Measurements from ENCODE around the gene DSP. TPM values are rescaled to one million over a fixed set of nuclear protein-coding genes. Genes with fewer than 3 reads are reported as not detected.

Gene DSP, protein sequence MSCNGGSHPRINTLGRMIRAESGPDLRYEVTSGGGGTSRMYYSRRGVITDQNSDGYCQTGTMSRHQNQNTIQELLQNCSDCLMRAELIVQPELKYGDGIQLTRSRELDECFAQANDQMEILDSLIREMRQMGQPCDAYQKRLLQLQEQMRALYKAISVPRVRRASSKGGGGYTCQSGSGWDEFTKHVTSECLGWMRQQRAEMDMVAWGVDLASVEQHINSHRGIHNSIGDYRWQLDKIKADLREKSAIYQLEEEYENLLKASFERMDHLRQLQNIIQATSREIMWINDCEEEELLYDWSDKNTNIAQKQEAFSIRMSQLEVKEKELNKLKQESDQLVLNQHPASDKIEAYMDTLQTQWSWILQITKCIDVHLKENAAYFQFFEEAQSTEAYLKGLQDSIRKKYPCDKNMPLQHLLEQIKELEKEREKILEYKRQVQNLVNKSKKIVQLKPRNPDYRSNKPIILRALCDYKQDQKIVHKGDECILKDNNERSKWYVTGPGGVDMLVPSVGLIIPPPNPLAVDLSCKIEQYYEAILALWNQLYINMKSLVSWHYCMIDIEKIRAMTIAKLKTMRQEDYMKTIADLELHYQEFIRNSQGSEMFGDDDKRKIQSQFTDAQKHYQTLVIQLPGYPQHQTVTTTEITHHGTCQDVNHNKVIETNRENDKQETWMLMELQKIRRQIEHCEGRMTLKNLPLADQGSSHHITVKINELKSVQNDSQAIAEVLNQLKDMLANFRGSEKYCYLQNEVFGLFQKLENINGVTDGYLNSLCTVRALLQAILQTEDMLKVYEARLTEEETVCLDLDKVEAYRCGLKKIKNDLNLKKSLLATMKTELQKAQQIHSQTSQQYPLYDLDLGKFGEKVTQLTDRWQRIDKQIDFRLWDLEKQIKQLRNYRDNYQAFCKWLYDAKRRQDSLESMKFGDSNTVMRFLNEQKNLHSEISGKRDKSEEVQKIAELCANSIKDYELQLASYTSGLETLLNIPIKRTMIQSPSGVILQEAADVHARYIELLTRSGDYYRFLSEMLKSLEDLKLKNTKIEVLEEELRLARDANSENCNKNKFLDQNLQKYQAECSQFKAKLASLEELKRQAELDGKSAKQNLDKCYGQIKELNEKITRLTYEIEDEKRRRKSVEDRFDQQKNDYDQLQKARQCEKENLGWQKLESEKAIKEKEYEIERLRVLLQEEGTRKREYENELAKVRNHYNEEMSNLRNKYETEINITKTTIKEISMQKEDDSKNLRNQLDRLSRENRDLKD (N-terminal part only)
- polyA plus RNA-seq = 0.28 TPM in 1 of 2 replicates, not detected in the other

DNA sequence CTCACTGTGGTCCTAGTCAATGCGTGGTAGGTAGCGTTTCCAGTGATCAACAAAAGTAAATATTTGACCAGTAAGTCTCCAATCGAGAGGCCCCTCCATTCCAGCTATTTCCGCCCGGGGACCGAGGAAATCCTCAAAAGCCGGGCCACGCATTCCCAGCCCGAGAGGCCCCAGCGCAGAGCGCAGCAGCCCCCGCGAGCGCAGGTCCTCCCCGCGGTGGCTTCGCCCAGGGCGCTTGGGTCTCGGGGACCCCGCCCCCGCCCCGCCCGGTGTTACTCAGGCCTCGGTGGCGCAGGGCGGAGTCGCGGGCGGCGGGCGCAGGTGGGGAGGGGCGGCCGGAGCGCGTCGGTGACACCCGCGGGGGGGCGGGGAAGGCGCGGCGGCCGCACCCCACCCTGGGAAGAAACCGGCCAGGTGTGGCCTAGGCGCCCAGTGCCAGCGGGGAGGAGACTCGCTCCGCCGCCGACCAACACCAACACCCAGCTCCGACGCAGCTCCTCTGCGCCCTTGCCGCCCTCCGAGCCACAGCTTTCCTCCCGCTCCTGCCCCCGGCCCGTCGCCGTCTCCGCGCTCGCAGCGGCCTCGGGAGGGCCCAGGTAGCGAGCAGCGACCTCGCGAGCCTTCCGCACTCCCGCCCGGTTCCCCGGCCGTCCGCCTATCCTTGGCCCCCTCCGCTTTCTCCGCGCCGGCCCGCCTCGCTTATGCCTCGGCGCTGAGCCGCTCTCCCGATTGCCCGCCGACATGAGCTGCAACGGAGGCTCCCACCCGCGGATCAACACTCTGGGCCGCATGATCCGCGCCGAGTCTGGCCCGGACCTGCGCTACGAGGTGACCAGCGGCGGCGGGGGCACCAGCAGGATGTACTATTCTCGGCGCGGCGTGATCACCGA is at the start of gene DSP:
DSP (plus strand) TSS at position 497 of the 890 bp plus-strand sequence; CDS start at position 742, 245 bp downstream.

DNA sequence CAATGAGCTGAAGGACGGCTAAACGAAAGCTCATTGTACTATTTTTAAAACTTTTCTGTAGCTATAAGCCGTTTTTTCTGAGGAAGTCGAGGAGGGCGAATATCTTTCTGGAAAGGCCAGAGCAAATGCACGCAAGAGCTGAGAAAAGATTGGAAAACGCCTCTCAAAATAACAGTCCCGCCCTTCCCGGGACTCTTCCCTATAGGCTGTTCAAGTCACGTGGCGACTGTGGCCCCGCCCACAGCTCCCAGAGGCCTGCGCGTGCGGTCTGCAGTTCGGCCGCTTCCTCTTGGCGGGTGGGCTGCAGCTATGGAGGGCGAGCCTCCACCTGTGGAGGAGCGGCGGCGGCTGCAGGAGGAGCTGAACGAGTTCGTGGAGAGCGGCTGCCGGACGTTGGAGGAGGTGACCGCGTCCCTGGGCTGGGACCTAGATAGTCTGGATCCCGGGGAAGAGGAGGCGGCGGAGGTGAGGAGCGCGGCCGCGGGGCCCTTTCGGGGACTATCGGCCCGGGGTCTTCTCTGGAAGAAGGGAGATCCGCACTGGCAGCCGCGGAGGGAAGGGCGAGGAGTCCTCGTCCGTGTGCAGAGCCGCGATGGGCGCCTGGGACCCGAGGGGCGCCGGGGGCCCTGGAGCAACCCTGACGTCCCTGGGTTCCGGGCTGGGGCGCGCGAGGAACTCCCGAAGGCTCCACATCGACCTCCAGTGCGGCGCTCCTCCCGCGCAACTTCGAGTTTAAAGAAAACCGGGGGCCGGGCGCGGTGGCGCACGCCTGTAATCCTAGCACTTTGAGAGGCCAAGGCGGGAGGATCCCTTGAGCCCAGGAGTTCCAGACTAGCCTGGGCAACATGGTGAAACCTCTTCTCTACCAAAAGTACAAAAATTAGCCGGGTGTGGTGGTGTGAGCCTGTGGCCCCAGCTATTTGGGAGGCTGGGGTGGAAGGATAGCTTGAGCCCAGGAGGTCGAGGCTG is 48.8 kb downstream of the DSP start, which contains the start of gene SNRNP48:
SNRNP48 (plus strand) TSS at position 250 of the 969 bp plus-strand sequence; CDS start at position 310, 60 bp downstream.

Other genes starting within 250 kb of the DSP start
- 44.9 and 56.6 TPM in 2 replicates for gene SSR1, start 228.5 kb upstream of the DSP start, polyA plus RNA-seq
- gene CAGE1, start 151.9 kb upstream of the DSP start, polyA plus RNA-seq = not detected in 2 replicates
- gene RIOK1, start 151.9 kb upstream of the DSP start, polyA plus RNA-seq = 10.0 and 14.3 TPM in 2 replicates
- gene SNRNP48, start 48.5 kb downstream of the DSP start, polyA plus RNA-seq = 4.2 and 6.1 TPM in 2 replicates
- 4.7 and 7.2 TPM in 2 replicates for gene BMP6, start 184.4 kb downstream of the DSP start, polyA plus RNA-seq